SU-DHL-6 (cell line): ENCODE measurements around the gene MS4A18.

Experiments
- EZH2phosphoT487 ChIP-seq: fragments of 200-600 bp; sonication (generic), shearing (Covaris generic); conservative IDR thresholded peaks from 2 replicates; pipeline ENCODE4 v1.6.1; 2018; ENCODE audit warnings: mild to moderate bottlenecking, antibody characterized with exemption, low read length, moderate library complexity, mixed read lengths
- TF ChIP-seq, protein P1 (sequence below): fragments of 200-600 bp; sonication (generic); IDR thresholded peaks from one replicate; pipeline ENCODE4 v1.5.1; 2017; ENCODE audit warnings: antibody characterized with exemption, mild to moderate bottlenecking, low read length, moderate library complexity; ENCODE audit not compliant: insufficient read depth, poor library complexity, severe bottlenecking

- no peak for TF ChIP-seq EZH2phosphoT487
- TF ChIP-seq, protein P1, sequence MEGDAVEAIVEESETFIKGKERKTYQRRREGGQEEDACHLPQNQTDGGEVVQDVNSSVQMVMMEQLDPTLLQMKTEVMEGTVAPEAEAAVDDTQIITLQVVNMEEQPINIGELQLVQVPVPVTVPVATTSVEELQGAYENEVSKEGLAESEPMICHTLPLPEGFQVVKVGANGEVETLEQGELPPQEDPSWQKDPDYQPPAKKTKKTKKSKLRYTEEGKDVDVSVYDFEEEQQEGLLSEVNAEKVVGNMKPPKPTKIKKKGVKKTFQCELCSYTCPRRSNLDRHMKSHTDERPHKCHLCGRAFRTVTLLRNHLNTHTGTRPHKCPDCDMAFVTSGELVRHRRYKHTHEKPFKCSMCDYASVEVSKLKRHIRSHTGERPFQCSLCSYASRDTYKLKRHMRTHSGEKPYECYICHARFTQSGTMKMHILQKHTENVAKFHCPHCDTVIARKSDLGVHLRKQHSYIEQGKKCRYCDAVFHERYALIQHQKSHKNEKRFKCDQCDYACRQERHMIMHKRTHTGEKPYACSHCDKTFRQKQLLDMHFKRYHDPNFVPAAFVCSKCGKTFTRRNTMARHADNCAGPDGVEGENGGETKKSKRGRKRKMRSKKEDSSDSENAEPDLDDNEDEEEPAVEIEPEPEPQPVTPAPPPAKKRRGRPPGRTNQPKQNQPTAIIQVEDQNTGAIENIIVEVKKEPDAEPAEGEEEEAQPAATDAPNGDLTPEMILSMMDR, result no peak
Measured at GRCh38 chr11:60739114-60739513, 14.6 kb downstream of the MS4A18 start.
